Activated naive CD8-positive, alpha-beta T cell treated with anti-CD3 and anti-CD28 coated beads, Interleukin-2, amount 50 U/mL, for 24 hours (primary cell): Measurements from ENCODE around the gene USP9X.
"Not testable (repeated sequence)": the region's sequence is repeated elsewhere in the genome, so short reads cannot be mapped to it uniquely, and the experiment has no call there.

ENCODE experiments used
- ATAC-seq: fragments of 150-1000 bp; cut with Tn5 transposase; one replicate; pipeline ENCODE4 v1.10.0; 2021
- DNase-seq: peaks from one replicate; pipeline ENCODE4 v3.0.0; 2021
- H3K27ac Mint-ChIP-seq: one replicate; pipeline ENCODE4 v1.8.0; 2021; ENCODE audit warnings: mild to moderate bottlenecking, mixed read lengths
- H3K27me3 Mint-ChIP-seq: one replicate; pipeline ENCODE4 v1.8.0; 2021; ENCODE audit warnings: mixed read lengths
- H3K36me3 Mint-ChIP-seq: one replicate; pipeline ENCODE4 v1.8.0; 2021; ENCODE audit warnings: low read depth, mixed read lengths
- H3K4me1 Mint-ChIP-seq: one replicate; pipeline ENCODE4 v1.8.0; 2021; ENCODE audit warnings: mixed read lengths
- H3K4me3 Mint-ChIP-seq: one replicate; pipeline ENCODE4 v1.8.0; 2021; ENCODE audit warnings: mild to moderate bottlenecking, moderate library complexity, mixed read lengths
- H3K9me3 Mint-ChIP-seq: one replicate; pipeline ENCODE4 v1.8.0; 2021; ENCODE audit warnings: mixed read lengths

The USP9X gene, protein sequence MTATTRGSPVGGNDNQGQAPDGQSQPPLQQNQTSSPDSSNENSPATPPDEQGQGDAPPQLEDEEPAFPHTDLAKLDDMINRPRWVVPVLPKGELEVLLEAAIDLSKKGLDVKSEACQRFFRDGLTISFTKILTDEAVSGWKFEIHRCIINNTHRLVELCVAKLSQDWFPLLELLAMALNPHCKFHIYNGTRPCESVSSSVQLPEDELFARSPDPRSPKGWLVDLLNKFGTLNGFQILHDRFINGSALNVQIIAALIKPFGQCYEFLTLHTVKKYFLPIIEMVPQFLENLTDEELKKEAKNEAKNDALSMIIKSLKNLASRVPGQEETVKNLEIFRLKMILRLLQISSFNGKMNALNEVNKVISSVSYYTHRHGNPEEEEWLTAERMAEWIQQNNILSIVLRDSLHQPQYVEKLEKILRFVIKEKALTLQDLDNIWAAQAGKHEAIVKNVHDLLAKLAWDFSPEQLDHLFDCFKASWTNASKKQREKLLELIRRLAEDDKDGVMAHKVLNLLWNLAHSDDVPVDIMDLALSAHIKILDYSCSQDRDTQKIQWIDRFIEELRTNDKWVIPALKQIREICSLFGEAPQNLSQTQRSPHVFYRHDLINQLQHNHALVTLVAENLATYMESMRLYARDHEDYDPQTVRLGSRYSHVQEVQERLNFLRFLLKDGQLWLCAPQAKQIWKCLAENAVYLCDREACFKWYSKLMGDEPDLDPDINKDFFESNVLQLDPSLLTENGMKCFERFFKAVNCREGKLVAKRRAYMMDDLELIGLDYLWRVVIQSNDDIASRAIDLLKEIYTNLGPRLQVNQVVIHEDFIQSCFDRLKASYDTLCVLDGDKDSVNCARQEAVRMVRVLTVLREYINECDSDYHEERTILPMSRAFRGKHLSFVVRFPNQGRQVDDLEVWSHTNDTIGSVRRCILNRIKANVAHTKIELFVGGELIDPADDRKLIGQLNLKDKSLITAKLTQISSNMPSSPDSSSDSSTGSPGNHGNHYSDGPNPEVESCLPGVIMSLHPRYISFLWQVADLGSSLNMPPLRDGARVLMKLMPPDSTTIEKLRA (N-terminal part only)

DNA sequence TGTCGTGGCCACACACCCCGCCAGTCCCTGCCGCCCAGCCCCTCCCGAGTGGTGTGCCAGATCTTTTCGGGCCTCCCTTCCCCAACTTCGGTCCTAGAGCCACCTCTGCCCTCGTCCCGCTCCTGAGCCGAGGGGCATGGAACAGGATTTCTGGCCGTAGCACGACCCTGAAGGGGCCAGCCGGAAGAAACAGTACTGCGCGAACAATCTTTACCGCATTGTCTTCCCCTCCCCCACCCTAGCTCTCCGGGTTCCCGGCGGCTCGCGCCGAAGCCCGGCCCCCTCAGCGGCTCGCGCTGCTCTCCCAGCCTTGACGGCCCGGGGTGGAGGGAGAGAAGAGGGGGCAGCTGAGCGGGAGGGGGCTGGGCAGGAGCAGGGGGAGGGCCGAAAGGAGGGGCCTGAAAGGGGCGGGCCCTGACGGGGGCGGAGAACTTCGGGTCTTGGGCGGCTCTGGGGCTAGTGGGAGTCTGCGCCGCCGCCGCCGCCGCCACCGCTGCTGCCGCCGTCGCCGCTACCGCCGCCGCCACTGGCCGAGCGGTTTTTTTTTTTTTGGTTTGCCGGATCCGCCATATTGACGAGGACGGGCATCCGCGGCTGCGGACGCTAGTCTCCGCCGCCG lies at the start of gene USP9X:
USP9X (plus strand) TSS at position 553 of the 619 bp plus-strand sequence. CDS start 38,184 bp downstream, outside the sequence.
- Mint-ChIP-seq H3K4me1 (peaks cover 30% of the 10 kb centered on the region), H3K27ac (peak within 1 kb of the TSS; percentile 98), H3K36me3 (peaks cover 8% of the 10 kb centered on the region), H3K27me3 (no peaks in the 10 kb centered on the region), H3K9me3 (no peaks in the 10 kb centered on the region), H3K4me3 (peak within 1 kb of the TSS; percentile 89)
- ATAC-seq (peak; percentile 71), DNase-seq (peak; percentile 81)

DNA sequence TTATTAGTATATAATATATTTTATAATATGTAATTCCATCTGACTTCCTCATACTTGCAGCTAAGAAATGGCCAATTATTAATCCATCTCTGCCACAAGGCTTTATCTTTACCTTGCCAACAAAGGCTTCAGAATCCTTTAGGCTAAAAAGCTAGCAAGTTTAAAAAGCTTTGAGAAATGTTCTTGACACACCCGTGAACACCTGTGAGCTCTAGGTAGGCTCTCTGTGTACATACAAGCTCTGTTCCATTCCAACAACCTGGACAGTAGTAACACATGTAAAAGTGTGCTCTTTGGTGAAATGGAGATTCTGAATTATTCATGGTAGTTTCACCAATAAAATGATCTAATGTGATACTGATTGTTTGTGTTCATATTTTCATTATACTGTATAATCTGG lies 49.7 kb upstream of the USP9X start:
- no peaks in the 10 kb centered on the region for H3K9me3 Mint-ChIP-seq
- no peaks in the 10 kb centered on the region for H3K36me3 Mint-ChIP-seq
- H3K27ac Mint-ChIP-seq = no peak overlapping the region
- no peaks in the 10 kb centered on the region for H3K27me3 Mint-ChIP-seq
- H3K4me1 Mint-ChIP-seq = no peaks in the 10 kb centered on the region
- DNase-seq (no peak), ATAC-seq (no peak)
- H3K4me3 Mint-ChIP-seq = no peak overlapping the region

DNA sequence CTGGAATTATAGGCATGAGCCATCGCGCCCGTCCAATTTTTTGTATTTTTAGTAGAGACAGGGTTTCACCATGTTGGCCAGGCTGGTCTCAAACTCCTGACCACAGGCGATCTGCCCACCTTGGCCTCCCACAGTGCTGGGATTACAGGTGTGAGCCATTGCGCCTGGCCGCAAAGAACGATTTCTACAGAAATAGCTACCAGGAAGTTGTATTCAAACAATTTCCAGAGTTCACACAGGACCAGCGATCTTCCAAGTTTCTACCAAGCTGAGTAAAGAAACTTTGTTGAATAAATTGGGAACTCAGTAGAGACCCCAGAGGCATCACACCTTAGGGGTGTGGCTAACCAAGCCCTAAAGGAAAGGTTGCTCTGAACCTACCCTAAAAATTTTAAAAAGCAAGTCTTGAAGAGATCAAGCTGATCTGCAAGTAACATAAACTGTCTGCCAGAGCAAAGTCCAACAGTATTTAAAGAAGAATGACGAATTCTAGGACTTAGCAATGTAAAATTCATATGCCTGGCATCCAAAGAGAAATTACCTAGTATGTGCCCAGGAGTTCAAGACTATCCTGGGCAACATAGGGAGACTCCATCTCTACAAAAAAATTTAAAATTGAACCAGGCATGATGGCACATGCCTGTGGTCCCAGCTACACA lies 48.4 kb upstream of the USP9X start:
- H3K4me3 Mint-ChIP-seq = no peak overlapping the region
- no peaks in the 10 kb centered on the region for H3K4me1 Mint-ChIP-seq
- no peaks in the 10 kb centered on the region for H3K36me3 Mint-ChIP-seq
- no peaks in the 10 kb centered on the region for H3K27me3 Mint-ChIP-seq
- DNase-seq (no peak), ATAC-seq (no peak)
- H3K9me3 Mint-ChIP-seq = no peaks in the 10 kb centered on the region
- H3K27ac Mint-ChIP-seq = no peak overlapping the region

DNA sequence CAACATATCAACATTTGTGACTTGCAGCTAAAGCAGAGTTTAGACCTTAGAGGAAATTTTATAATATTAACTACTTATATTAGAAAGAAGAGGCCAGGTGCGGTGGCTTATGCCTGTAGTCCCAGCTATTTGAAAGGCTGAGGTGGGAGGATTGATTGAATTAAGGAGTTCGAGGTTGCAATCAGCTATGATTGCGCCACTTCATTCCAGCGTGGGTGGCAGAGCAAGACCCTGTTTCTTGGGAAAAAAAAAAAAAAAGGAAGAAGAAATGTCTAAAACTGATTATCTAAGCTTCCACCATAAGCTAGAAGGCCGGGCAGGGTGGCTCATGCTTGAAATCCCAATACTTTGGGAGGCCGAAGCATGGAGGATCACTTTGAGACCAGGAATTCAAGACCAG lies 42.0 kb upstream of the USP9X start:
- Mint-ChIP-seq H3K27me3 (no peaks in the 10 kb centered on the region), H3K4me3 (no peak overlapping the region), H3K4me1 (peaks cover 4% of the 10 kb centered on the region), H3K9me3 (no peaks in the 10 kb centered on the region), H3K36me3 (no peaks in the 10 kb centered on the region), H3K27ac (no peak overlapping the region)
- ATAC-seq (no peak), DNase-seq (no peak)

DNA sequence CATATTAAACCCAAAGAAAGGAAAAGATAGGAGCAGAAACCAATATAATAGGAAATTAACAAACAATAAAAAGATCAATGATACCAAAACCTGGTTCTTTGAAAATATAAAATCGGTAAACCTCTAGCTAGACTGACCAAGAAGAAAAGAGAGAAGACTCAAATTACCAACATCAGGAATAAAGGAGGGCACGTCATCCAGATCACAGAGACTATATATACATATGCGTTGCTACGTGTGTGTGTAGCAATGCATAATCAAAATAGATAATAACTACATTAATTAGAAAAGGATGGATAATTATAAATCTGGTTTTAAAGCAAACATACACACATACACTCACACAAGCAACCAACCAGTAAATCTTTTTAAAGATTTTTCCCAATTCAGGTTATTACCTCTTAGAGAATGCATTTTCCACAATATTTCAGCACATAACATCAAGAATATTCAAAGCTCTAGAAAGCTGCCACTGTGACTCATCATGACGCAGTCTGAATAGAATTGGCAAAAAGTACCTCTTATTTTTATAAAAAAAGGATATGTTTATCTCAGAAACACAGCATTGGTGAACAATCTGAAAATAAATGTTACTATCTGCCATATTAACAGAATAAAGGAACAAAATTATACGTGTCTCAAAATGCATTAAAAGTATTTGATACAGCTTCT lies 41.4 kb upstream of the USP9X start:
- H3K27ac Mint-ChIP-seq = no peak overlapping the region
- ATAC-seq = no peak

DNA sequence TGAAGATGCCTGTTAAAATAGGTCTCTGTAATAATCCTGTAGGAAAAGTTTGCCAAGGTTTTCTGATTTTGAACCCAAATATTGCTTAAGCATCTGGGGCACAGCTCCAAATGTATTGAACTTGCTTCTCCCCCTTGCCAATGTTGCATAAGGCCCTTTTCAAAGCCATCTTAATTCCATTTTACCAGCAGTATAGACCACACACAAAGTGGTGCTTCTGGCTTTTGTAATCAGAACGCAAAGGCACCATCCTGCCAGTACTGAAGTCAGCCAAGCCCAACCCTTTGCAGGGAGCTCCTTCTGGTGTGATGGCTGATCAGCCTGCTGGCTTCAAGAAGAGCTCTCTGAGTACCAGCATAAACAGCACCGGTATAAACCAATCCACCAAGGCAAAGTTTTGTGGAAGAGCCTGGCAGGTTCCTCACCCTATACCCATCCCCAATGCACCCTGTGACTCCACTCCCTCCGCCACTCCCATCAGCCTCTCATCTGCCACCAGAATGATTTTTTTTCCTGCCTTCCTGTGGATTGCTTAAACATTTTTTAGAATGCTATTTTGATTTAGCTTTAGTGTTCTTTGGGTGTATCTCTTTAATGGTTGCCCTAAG lies 39.2 kb upstream of the USP9X start:
- H3K9me3 Mint-ChIP-seq = no peaks in the 10 kb centered on the region
- ATAC-seq = no peak
- H3K36me3 Mint-ChIP-seq = no peaks in the 10 kb centered on the region
- no peak overlapping the region for H3K27ac Mint-ChIP-seq
- no peaks in the 10 kb centered on the region for H3K27me3 Mint-ChIP-seq
- H3K4me3 Mint-ChIP-seq = no peak overlapping the region
- H3K4me1 Mint-ChIP-seq = peaks cover 4% of the 10 kb centered on the region
- DNase-seq = no peak

More for the DNA sequence above, 41.4 kb upstream of the USP9X start:
- Mint-ChIP-seq H3K36me3 (no peaks in the 10 kb centered on the region), H3K4me3 (no peak overlapping the region), H3K9me3 (no peaks in the 10 kb centered on the region), H3K4me1 (peaks cover 4% of the 10 kb centered on the region), H3K27me3 (no peaks in the 10 kb centered on the region)
- no peak for DNase-seq

DNA sequence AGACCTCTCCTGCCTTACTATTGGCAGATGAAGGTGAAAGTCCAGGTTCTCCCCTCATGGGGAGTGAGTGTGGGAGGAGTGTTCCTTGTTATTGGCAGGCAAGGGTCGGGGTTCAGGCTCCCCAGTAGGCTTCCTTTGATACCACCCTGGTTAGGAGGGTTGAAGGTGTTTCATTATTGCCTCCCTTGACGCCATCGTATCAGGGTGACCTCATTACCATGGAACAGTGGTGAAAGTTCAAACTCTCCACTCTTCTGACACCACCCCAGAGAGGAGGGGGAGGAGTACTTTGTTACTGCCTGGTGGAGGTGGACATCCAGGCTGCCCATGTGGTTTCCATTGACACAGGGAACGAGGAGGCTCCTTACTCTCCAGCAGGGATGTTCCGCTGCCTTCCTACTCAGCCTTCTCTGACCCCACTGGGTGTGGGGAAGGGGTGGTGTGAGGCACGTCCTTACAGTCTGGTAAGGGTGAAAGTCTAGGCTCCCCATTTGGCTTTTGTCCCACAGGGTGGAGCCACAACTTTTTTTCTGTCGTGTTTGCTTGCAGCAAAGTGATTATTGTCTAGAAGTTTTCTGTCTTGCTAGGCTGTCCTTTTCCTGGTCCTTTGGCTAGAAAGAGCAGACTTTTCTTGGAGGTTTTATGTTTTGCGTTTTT lies 37.2 kb upstream of the USP9X start:
- DNase-seq = no peak
- H3K27me3 Mint-ChIP-seq = no peaks in the 10 kb centered on the region
- ATAC-seq = no peak

DNA sequence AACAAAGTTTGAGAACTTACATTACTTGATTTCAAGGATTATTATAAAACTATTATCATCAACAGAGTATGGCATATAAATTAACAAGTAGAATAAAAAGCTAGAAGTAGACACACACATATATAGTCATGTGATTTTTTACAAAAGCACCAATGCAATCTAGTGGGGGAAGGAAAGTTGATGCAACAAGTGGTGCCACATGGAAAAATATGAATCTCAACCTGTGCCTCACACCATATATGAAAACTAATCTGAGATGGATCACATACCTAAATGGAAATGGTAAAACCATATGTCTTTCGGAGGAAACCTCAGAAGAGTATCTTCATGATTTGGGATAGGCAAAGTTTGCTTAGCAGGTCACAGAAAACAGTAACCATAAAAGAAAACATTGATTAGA lies 34.9 kb upstream of the USP9X start:
- H3K4me1 Mint-ChIP-seq = peaks cover 4% of the 10 kb centered on the region
- H3K4me3 Mint-ChIP-seq = no peak overlapping the region
- no peaks in the 10 kb centered on the region for H3K27me3 Mint-ChIP-seq

More for the DNA sequence above, 37.2 kb upstream of the USP9X start:
- Mint-ChIP-seq H3K4me3 (no peak overlapping the region), H3K36me3 (no peaks in the 10 kb centered on the region), H3K9me3 (no peaks in the 10 kb centered on the region), H3K27ac (no peak overlapping the region), H3K4me1 (peaks cover 4% of the 10 kb centered on the region)

DNA sequence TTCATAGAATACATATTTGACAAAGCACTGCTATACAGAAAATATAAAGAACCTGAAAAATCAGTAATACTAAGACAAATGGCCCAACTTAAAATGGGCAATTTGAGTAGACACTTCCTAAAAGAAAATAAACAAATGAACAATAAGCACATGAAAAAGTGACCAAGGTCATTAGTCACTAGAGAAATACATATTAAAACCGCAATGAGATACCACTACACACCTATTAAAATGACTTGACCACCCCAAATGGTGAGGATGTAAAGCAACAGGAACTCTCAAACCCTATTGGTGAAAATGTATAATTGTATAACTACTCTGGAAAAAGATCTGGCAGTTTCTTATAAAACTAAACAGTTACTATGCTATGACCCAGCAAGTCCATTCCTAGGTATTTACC lies 34.0 kb upstream of the USP9X start:
- ATAC-seq (no peak), DNase-seq (no peak)
- Mint-ChIP-seq H3K4me1 (peaks cover 4% of the 10 kb centered on the region), H3K4me3 (no peak overlapping the region), H3K27me3 (no peaks in the 10 kb centered on the region), H3K36me3 (no peaks in the 10 kb centered on the region), H3K27ac (no peak overlapping the region), H3K9me3 (no peaks in the 10 kb centered on the region)

More for the DNA sequence above, 34.9 kb upstream of the USP9X start:
- no peak overlapping the region for H3K27ac Mint-ChIP-seq
- H3K9me3 Mint-ChIP-seq = no peaks in the 10 kb centered on the region
- no peak for DNase-seq
- no peaks in the 10 kb centered on the region for H3K36me3 Mint-ChIP-seq
- no peak for ATAC-seq

DNA sequence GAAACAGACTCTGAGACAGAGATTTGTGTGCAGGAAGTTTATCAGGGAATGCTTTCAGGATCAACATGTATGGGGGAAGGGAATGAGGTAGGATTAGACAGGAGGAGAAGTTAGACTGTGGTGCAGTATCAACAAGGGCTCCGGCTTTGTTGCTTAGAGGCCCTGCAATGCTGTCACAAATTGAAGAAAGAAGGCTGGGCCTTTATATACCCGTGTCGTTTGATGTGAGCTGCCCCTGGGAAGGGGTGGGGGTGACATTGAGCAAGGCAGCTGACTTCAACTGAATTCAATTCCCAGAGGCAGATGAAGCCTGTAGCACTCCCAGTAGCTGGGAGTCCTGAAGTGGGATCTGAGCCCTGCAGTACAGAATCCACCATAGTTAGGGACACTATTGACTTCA lies 29.5 kb upstream of the USP9X start:
- Mint-ChIP-seq H3K27ac (no peak overlapping the region), H3K4me3 (no peak overlapping the region), H3K9me3 (no peaks in the 10 kb centered on the region), H3K36me3 (no peaks in the 10 kb centered on the region), H3K4me1 (no peaks in the 10 kb centered on the region), H3K27me3 (no peaks in the 10 kb centered on the region)
- DNase-seq (no peak), ATAC-seq (no peak)

DNA sequence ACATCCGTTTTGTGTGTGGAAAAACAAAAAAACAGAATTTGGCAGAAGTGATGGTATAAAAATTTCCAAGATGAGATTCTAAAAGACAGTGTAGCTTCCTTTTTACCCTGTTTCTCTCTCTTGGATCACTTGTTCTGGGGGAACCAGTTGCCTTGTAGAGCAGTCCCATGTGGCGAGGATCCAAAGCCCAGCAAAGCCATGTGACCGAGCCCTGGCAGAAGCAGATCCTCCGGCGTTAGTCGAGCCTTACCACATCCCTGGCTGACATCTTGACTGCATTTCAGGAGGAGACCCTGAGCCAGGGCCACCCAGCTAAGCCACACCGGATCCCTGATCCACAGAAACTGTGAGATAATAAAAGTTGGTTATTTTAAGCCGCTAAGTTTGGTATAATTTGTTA lies 22.0 kb upstream of the USP9X start:
- H3K36me3 Mint-ChIP-seq, H3K27me3 Mint-ChIP-seq, ATAC-seq, H3K4me1 Mint-ChIP-seq, H3K27ac Mint-ChIP-seq, H3K9me3 Mint-ChIP-seq, H3K4me3 Mint-ChIP-seq, DNase-seq: not testable (repeated sequence)

DNA sequence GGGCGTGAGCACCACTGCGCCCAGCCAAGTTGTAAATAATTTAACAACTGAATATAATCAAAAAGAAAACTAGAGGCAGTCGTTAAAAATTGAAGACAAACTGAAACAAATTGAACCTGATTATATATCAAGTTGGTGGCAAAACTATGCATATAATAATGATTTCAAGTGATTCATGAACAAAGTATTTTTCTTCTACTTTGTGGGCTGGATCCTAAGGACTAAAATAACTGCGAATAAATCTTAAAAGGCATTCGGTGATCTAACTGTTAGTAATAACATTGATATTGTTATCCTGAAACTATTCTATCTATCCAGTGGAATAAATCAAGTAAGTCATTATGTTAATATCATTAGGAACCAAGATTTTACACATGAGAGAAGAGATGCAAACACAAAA lies 21.2 kb upstream of the USP9X start:
- H3K4me1 Mint-ChIP-seq = no peaks in the 10 kb centered on the region
- no peak overlapping the region for H3K4me3 Mint-ChIP-seq
- no peak for ATAC-seq
- no peak for DNase-seq
- no peak overlapping the region for H3K27ac Mint-ChIP-seq
- no peaks in the 10 kb centered on the region for H3K9me3 Mint-ChIP-seq
- H3K36me3 Mint-ChIP-seq = no peaks in the 10 kb centered on the region
- H3K27me3 Mint-ChIP-seq = no peaks in the 10 kb centered on the region

DNA sequence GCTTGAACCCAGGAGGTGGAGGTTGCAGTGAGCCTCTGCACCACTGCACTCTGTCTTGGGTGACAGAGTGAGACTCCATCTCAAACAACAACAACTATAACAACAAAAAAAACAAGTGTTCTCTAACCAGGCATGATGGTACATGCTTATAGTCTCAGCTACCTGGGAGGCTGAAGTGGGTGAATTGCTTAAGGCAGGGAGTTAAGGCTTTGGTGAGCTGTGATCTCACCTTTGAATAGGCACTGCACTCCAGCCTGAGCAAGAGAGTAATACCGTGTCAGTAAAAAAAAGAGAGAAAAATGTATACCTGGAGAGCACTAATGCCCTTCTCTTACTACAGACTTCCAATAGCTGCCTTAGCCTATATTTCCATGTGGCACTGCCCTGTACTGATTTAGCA lies 18.9 kb upstream of the USP9X start:
- Mint-ChIP-seq H3K27me3 (no peaks in the 10 kb centered on the region), H3K9me3 (no peaks in the 10 kb centered on the region), H3K36me3 (no peaks in the 10 kb centered on the region), H3K27ac (no peak overlapping the region), H3K4me1 (no peaks in the 10 kb centered on the region), H3K4me3 (no peak overlapping the region)
- no peak for ATAC-seq
- no peak for DNase-seq
